Measurements from ENCODE around the gene STAB1. TPM values are rescaled to one million over a fixed set of nuclear protein-coding genes. Genes with fewer than 3 reads are reported as not detected.

STAB1 gene
- total and polyA plus RNA-seq, 2 of the 8 experiments (the other 6 are each of a cell fraction or from before 2014, with no cell fraction given), result 1.0 to 1.9 TPM

DNA sequence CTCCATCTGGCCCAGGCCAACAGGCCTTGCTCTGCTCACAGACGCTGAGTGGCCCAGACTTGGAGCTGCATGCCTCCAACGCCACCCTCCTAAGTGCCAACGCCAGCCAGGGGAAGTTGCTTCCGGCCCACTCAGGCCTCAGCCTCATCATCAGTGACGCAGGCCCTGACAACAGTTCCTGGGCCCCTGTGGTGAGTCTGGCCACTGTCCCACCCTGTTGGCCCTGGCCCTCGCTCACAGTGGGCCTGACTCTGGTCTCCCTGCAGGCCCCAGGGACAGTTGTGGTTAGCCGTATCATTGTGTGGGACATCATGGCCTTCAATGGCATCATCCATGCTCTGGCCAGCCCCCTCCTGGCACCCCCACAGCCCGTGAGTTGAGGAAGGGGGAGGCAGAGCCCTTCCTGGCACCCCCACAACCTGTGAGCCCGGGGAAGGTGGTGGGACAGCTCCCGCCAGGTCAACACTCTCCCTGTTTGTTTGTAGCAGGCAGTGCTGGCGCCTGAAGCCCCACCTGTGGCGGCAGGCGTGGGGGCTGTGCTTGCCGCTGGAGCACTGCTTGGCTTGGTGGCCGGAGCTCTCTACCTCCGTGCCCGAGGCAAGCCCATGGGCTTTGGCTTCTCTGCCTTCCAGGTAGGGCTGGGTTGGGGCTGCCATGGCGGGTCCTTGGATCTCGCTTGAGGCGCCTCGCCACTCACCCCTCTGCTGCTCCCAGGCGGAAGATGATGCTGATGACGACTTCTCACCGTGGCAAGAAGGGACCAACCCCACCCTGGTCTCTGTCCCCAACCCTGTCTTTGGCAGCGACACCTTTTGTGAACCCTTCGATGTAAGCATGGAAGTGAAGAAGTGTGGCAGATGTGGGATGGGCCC is 28.5 kb downstream of the STAB1 start:
- Histone ChIP-seq H4K20me1 (replicated peaks in 1 of 2; ENCODE audit: control insufficient read depth in 1 of 2, insufficient read depth in 2 of 2, low read length in 2 of 2) (peaks cover 5 to 31% of the 10 kb centered on the region in 2 experiments), H2BK5ac (ENCODE audit: low read depth, low read length) (no peak overlapping the region), H3K4me3 (ENCODE audit: extremely low read depth in 1 of 4, insufficient read depth in 2 of 4, low read depth in 3 of 4, low read length in 4 of 4) (no peak overlapping the region), H3K36me3 (ENCODE audit: control insufficient read depth in 2 of 4, insufficient read depth in 4 of 4, low read length in 3 of 4) (peaks cover 24 to 55% (median 35%) of the 10 kb centered on the region in 4 experiments), H3K23me2 (ENCODE audit: low read depth, low read length) (no peaks in the 10 kb centered on the region; the same call in 1 of the 2 replicates), H2BK120ac (replicated peaks; ENCODE audit: low read depth, low read length) (no peak overlapping the region), H3K4ac (replicated peaks; ENCODE audit: insufficient read length, low read depth, low read length) (no peak overlapping the region), H3K79me1 (ENCODE audit: low read depth, low read length) (peaks cover 5% of the 10 kb centered on the region), H3K9me3 (ENCODE audit: insufficient read depth in 2 of 2, low read depth in 1 of 2, low read length in 1 of 2) (no peaks in the 10 kb centered on the region), H3K56ac (replicated peaks; ENCODE audit: insufficient read length, low read depth, low read length) (no peak overlapping the region), H3K14ac (ENCODE audit: insufficient read length) (no peak overlapping the region), H3K27me3 (replicated peaks in 1 of 4; ENCODE audit: control insufficient read depth in 3 of 4, extremely low read depth in 1 of 4, insufficient read depth in 3 of 4, low read length in 3 of 4) (no peaks in the 10 kb centered on the region), H4K5ac (ENCODE audit: insufficient read length, low read depth, low read length) (no peak overlapping the region), H2BK12ac (ENCODE audit: low read depth, low read length) (no peak overlapping the region), H4K91ac (replicated peaks; ENCODE audit: insufficient read length, low read length) (no peak overlapping the region), H2BK20ac (ENCODE audit: low read length) (no peak overlapping the region), H3K18ac (ENCODE audit: extremely low read depth, low read length) (no peak overlapping the region), H3K79me2 (ENCODE audit: control insufficient read depth in 1 of 2, insufficient read depth in 2 of 2, low read length in 2 of 2) (no peaks in the 10 kb centered on the region), H3K27ac (ENCODE audit: low read depth, low read length) (no peak overlapping the region; the same call in 1 of the 2 replicates), H2AK5ac (ENCODE audit: low read depth, low read length) (no peak overlapping the region), H2BK15ac (ENCODE audit: low read length) (no peak overlapping the region), H3K4me1 (replicated peaks in 1 of 4; ENCODE audit: control insufficient read depth in 3 of 4, insufficient read depth in 4 of 4, low read length in 3 of 4) (peaks cover 0 to 3% (median under 1%) of the 10 kb centered on the region in 4 experiments; a peak in 5 of 7 replicates), H3K4me2 (ENCODE audit: insufficient read depth in 1 of 2, low read depth in 2 of 2, low read length in 2 of 2) (no peak overlapping the region), H3K9ac (replicated peaks in 1 of 4; ENCODE audit: extremely low read depth in 1 of 4, low read depth in 3 of 4, low read length in 3 of 4) (no peak overlapping the region), H3K23ac (ENCODE audit: insufficient read length) (no peak overlapping the region), H2AFZ (ENCODE audit: low read length) (no peak overlapping the region), H4K8ac (ENCODE audit: extremely low read depth, insufficient read depth, low read length) (no peak overlapping the region; the same call in 1 of the 2 replicates)
- CTCF ChIA-PET (ENCODE audit: partially characterized antibody), result interaction anchor here (0.7 kb wide), 1 partner anchor 41 kb away, joined by 3 read pairs; no protein-coding TSS in a partner anchor
- WGBS, 2 experiments (ENCODE audit: extremely low coverage in 1 of 2, insufficient coverage in 1 of 2, insufficient read length in 1 of 2, insufficient replicate concordance in 2 of 2, low coverage in 1 of 2, low lambda C conversion rate in 2 of 2, missing lambda C conversion rate in 1 of 2), result 90% methylated on average over 22 of the region's 26 CpGs; no CpG with 5 or more reads in 1 of the 2 experiments
- no peak for DNase-seq (ENCODE audit: low read depth in 1 of 2, low spot score in 2 of 2)
- no peak for FAIRE-seq
- POLR2A ChIA-PET (ENCODE audit: partially characterized antibody), result interaction anchor here (0.8 to 3.5 kb wide), 5 partner anchors 9 to 33 kb away, joined by 5 to 16 read pairs (median 16); partner anchors contain the start of genes STAB1 and UQCC5
- no peak for TF ChIP-seq RBBP5 (IDR thresholded peaks at IDR 0.05; ENCODE audit: borderline replicate concordance, low read depth, low read length)
- no peak for TF ChIP-seq TEAD4 (IDR thresholded peaks at IDR 0.05; ENCODE audit: low read depth, low read length)
- no peak for TF ChIP-seq ASH2L (IDR thresholded peaks at IDR 0.05; ENCODE audit: low read length)
- no peak for TF ChIP-seq EP300 (IDR thresholded peaks at IDR 0.05; ENCODE audit: borderline replicate concordance in 1 of 2, low read depth in 2 of 2, low read length in 2 of 2)
- no peak for TF ChIP-seq CHD1 (IDR thresholded peaks at IDR 0.05; ENCODE audit: low read depth, low read length)
- TF ChIP-seq POU5F1 (IDR thresholded peaks at IDR 0.05; ENCODE audit: low read depth, low read length), result no peak
- TF ChIP-seq KDM5A (IDR thresholded peaks at IDR 0.05; ENCODE audit: low read length), result no peak
- no peak for TF ChIP-seq JUN (IDR thresholded peaks at IDR 0.05; ENCODE audit: low read depth, low read length)
- TF ChIP-seq GABPA (IDR thresholded peaks at IDR 0.05; ENCODE audit: borderline replicate concordance, insufficient read depth, low read length), result no peak
- TF ChIP-seq KDM1A (IDR thresholded peaks at IDR 0.05; ENCODE audit: borderline replicate concordance, low read length), result no peak
- TF ChIP-seq RAD21 (IDR thresholded peaks at IDR 0.05 in 1 of 2, conservative IDR thresholded peaks at IDR 0.05 in 1 of 2; ENCODE audit: low read depth in 2 of 2, low read length in 2 of 2), result no peak
- TF ChIP-seq SP4 (IDR thresholded peaks at IDR 0.05; ENCODE audit: low read length), result no peak
